ENCODE results near the gene SDS. TPM values are rescaled to one million over a fixed set of nuclear protein-coding genes. Genes with fewer than 3 reads are reported as not detected.
A peak's percentile ranks its signal among the peaks of the same experiment; 100 is the strongest.

Gene SDS
- total and polyA plus RNA-seq, 2 experiments from 2014 or later = not detected

- H3K9me3 ChIP-seq (ENCODE audit: low read depth) = no peaks in the 10 kb centered on the region
- H3K4me1 ChIP-seq (ENCODE audit: low read depth) = no peaks in the 10 kb centered on the region
- peak; percentile 52 to 83 for DNase-seq (ENCODE audit: low read depth in 1 of 2, low spot score in 1 of 2)
- H3K27me3 ChIP-seq = peaks cover 53% of the 10 kb centered on the region
- no peak overlapping the region for H3K27ac ChIP-seq
- no peak overlapping the region for H3K4me3 ChIP-seq
- no peaks in the 10 kb centered on the region for H3K36me3 ChIP-seq
- TF ChIP-seq CTCF (IDR thresholded peaks at IDR 0.05; ENCODE audit: low read depth, low read length) = peak; percentile 83
These were observed 35.9 kb upstream of the SDS start for GRCh38 chr12:113439606-113440030.

GRCh38 chr12:113439301-113439597, 35.6 kb upstream of the SDS start:
- H3K4me1 ChIP-seq (ENCODE audit: low read depth) = no peaks in the 10 kb centered on the region
- H3K4me3 ChIP-seq = no peak overlapping the region
- no peaks in the 10 kb centered on the region for H3K9me3 ChIP-seq (ENCODE audit: low read depth)
- peaks cover 50% of the 10 kb centered on the region for H3K27me3 ChIP-seq
- DNase-seq (ENCODE audit: low read depth in 1 of 2, low spot score in 1 of 2) = no peak
- H3K27ac ChIP-seq = no peak overlapping the region
- H3K36me3 ChIP-seq = no peaks in the 10 kb centered on the region
- no peak for TF ChIP-seq CTCF (IDR thresholded peaks at IDR 0.05; ENCODE audit: low read depth, low read length)

- no peaks in the 10 kb centered on the region for H3K9me3 ChIP-seq (ENCODE audit: low read depth)
- H3K4me1 ChIP-seq (ENCODE audit: low read depth) = no peaks in the 10 kb centered on the region
- H3K27me3 ChIP-seq = peaks cover 44% of the 10 kb centered on the region
- H3K27ac ChIP-seq = no peak overlapping the region
- TF ChIP-seq CTCF (IDR thresholded peaks at IDR 0.05; ENCODE audit: low read depth, low read length) = no peak
- no peak for DNase-seq (ENCODE audit: low read depth in 1 of 2, low spot score in 1 of 2)
- no peak overlapping the region for H3K4me3 ChIP-seq
- H3K36me3 ChIP-seq = no peaks in the 10 kb centered on the region
These were observed 35.0 kb upstream of the SDS start for GRCh38 chr12:113438523-113439300.

GRCh38 chr12:113437729-113438100, 34.0 kb upstream of the SDS start:
- Histone ChIP-seq H3K9me3 (ENCODE audit: low read depth) (no peaks in the 10 kb centered on the region), H3K4me3 (no peak overlapping the region), H3K27ac (no peak overlapping the region), H3K27me3 (peaks cover 44% of the 10 kb centered on the region), H3K36me3 (no peaks in the 10 kb centered on the region), H3K4me1 (ENCODE audit: low read depth) (no peaks in the 10 kb centered on the region)
- DNase-seq (ENCODE audit: low read depth in 1 of 2, low spot score in 1 of 2) = no peak
- no peak for TF ChIP-seq CTCF (IDR thresholded peaks at IDR 0.05; ENCODE audit: low read depth, low read length)

- Histone ChIP-seq H3K27me3 (peaks cover 44% of the 10 kb centered on the region), H3K27ac (no peak overlapping the region)
- no peak for TF ChIP-seq CTCF (IDR thresholded peaks at IDR 0.05; ENCODE audit: low read depth, low read length)
These were observed 33.5 kb upstream of the SDS start for GRCh38 chr12:113436993-113437728.

More at GRCh38 chr12:113436993-113437728, 33.5 kb upstream of the SDS start:
- Histone ChIP-seq H3K4me3 (no peak overlapping the region), H3K36me3 (no peaks in the 10 kb centered on the region), H3K4me1 (ENCODE audit: low read depth) (no peaks in the 10 kb centered on the region), H3K9me3 (ENCODE audit: low read depth) (no peaks in the 10 kb centered on the region)
- DNase-seq (ENCODE audit: low read depth in 1 of 2, low spot score in 1 of 2) = no peak

Data from cardiac muscle cell (in vitro differentiated cells and primary cell).